Stimulated activated effector memory CD8-positive, alpha-beta T cell treated with anti-CD3 and anti-CD28 coated beads, Interleukin-12 subunit alpha, Interleukin-12 subunit beta, amount 100 ng/mL, for 72 hours (primary cell): ENCODE data around the gene SYCE3.

Experiments
- ATAC-seq: fragments of 150-1000 bp; cut with Tn5 transposase; 2 replicates; pipeline ENCODE4 v1.10.0; 2021
- DNase-seq, 2 donors: peaks; one replicate each; pipeline ENCODE4 v3.0.0; 2021 to 2022; ENCODE audit warnings: low spot score in 2 of 2
- H3K27ac Mint-ChIP-seq: one replicate; pipeline ENCODE4 v1.8.0; 2022; ENCODE audit warnings: mild to moderate bottlenecking, mixed read lengths
- H3K36me3 Mint-ChIP-seq: one replicate; pipeline ENCODE4 v1.8.0; 2022; ENCODE audit warnings: mild to moderate bottlenecking, mixed read lengths
- H3K4me1 Mint-ChIP-seq: one replicate; pipeline ENCODE4 v1.8.0; 2022; ENCODE audit warnings: mixed read lengths
- H3K4me3 Mint-ChIP-seq: one replicate; pipeline ENCODE4 v1.8.0; 2022; ENCODE audit warnings: mild to moderate bottlenecking, mixed read lengths
- H3K9me3 Mint-ChIP-seq: one replicate; pipeline ENCODE4 v1.8.0; 2022; ENCODE audit warnings: mixed read lengths

Gene SYCE3

GRCh38 chr22:50518606-50519005 lies 44.1 kb downstream of the SYCE3 start:
- H3K9me3 Mint-ChIP-seq, result no peaks in the 10 kb centered on the region
- ATAC-seq (no peak), DNase-seq (no peak)
- peaks cover 31% of the 10 kb centered on the region for H3K4me1 Mint-ChIP-seq
- no peak overlapping the region for H3K27ac Mint-ChIP-seq
- H3K36me3 Mint-ChIP-seq, result peaks cover 90% of the 10 kb centered on the region
- no peak overlapping the region for H3K4me3 Mint-ChIP-seq

- Mint-ChIP-seq H3K9me3 (no peaks in the 10 kb centered on the region), H3K36me3 (peaks cover 84% of the 10 kb centered on the region), H3K27ac (no peak overlapping the region), H3K4me1 (peaks cover 24% of the 10 kb centered on the region), H3K4me3 (no peak overlapping the region)
- DNase-seq, result no peak
- no peak for ATAC-seq
Measured at GRCh38 chr22:50517495-50518260, 45.0 kb downstream of the SYCE3 start.

GRCh38 chr22:50516891-50517290 lies 45.8 kb downstream of the SYCE3 start:
- Mint-ChIP-seq H3K4me3 (no peak overlapping the region), H3K36me3 (peaks cover 86% of the 10 kb centered on the region), H3K4me1 (peaks cover 30% of the 10 kb centered on the region), H3K9me3 (no peaks in the 10 kb centered on the region), H3K27ac (no peak overlapping the region)
- DNase-seq, result no peak
- no peak for ATAC-seq

- no peak for ATAC-seq
- peaks cover 86% of the 10 kb centered on the region for H3K36me3 Mint-ChIP-seq
- no peak overlapping the region for H3K27ac Mint-ChIP-seq
- peaks cover 30% of the 10 kb centered on the region for H3K4me1 Mint-ChIP-seq
- no peak overlapping the region for H3K4me3 Mint-ChIP-seq
- H3K9me3 Mint-ChIP-seq, result no peaks in the 10 kb centered on the region
- DNase-seq, result no peak
Measured at GRCh38 chr22:50516068-50516467, 46.7 kb downstream of the SYCE3 start.

GRCh38 chr22:50513175-50513574 lies 49.5 kb downstream of the SYCE3 start:
- DNase-seq (no peak), ATAC-seq (no peak)
- Mint-ChIP-seq H3K4me1 (peaks cover 44% of the 10 kb centered on the region), H3K4me3 (no peak overlapping the region), H3K36me3 (peaks cover 87% of the 10 kb centered on the region), H3K9me3 (no peaks in the 10 kb centered on the region), H3K27ac (no peak overlapping the region)

GRCh38 chr22:50508897-50509296 lies 53.8 kb downstream of the SYCE3 start:
- no peak for ATAC-seq
- H3K9me3 Mint-ChIP-seq, result no peaks in the 10 kb centered on the region
- H3K4me1 Mint-ChIP-seq, result peaks cover 32% of the 10 kb centered on the region
- peak overlapping the region; percentile 97 for H3K27ac Mint-ChIP-seq
- peaks cover 64% of the 10 kb centered on the region for H3K36me3 Mint-ChIP-seq
- no peak for DNase-seq
- peak overlapping the region; percentile 96 for H3K4me3 Mint-ChIP-seq

- DNase-seq (peak; percentile 99), ATAC-seq (peak; percentile 75)
- Mint-ChIP-seq H3K36me3 (peaks cover 64% of the 10 kb centered on the region), H3K4me3 (peak within 1 kb of the TSS; percentile 96), H3K4me1 (peaks cover 27% of the 10 kb centered on the region), H3K27ac (peak within 1 kb of the TSS; percentile 97), H3K9me3 (no peaks in the 10 kb centered on the region)
Measured at GRCh38 chr22:50507991-50508884, 54.5 kb downstream of the SYCE3 start, which contains the start of gene NCAPH2. Gene NCAPH2, plus strand, starts transcription at chr22:50508224. Its CDS starts 114 bp downstream, at chr22:50508338.

GRCh38 chr22:50507421-50507990 lies 55.2 kb downstream of the SYCE3 start, which contains the start of gene LMF2:
Gene LMF2, minus strand, starts transcription at chr22:50507702. Its CDS starts 27 bp downstream, at chr22:50507675.
- no peaks in the 10 kb centered on the region for H3K9me3 Mint-ChIP-seq
- H3K4me1 Mint-ChIP-seq, result peaks cover 26% of the 10 kb centered on the region
- H3K36me3 Mint-ChIP-seq, result peaks cover 63% of the 10 kb centered on the region
- H3K27ac Mint-ChIP-seq, result peak within 1 kb of the TSS; percentile 97
- DNase-seq, result peak; percentile 86 to 92
- ATAC-seq, result peak; percentile 82
- H3K4me3 Mint-ChIP-seq, result peak within 1 kb of the TSS; percentile 96

GRCh38 chr22:50506611-50507420 lies 55.9 kb downstream of the SYCE3 start:
- H3K9me3 Mint-ChIP-seq, result no peaks in the 10 kb centered on the region
- H3K4me1 Mint-ChIP-seq, result peaks cover 21% of the 10 kb centered on the region
- DNase-seq (peak in 1 of 2 donors; percentile 52), ATAC-seq (peak; percentile 1)
- peaks cover 56% of the 10 kb centered on the region for H3K36me3 Mint-ChIP-seq
- H3K27ac Mint-ChIP-seq, result peak overlapping the region; percentile 97
- peak overlapping the region; percentile 96 for H3K4me3 Mint-ChIP-seq

GRCh38 chr22:50505776-50506610 lies 56.7 kb downstream of the SYCE3 start:
- Mint-ChIP-seq H3K4me3 (peak overlapping the region; percentile 96), H3K36me3 (peaks cover 47% of the 10 kb centered on the region), H3K27ac (no peak overlapping the region), H3K9me3 (no peaks in the 10 kb centered on the region), H3K4me1 (peaks cover 21% of the 10 kb centered on the region)
- DNase-seq (peak in 1 of 2 donors; percentile 55), ATAC-seq (no peak)

- Mint-ChIP-seq H3K36me3 (peaks cover 41% of the 10 kb centered on the region), H3K4me1 (peaks cover 21% of the 10 kb centered on the region), H3K27ac (no peak overlapping the region), H3K9me3 (no peaks in the 10 kb centered on the region), H3K4me3 (peak overlapping the region; percentile 96)
- no peak for ATAC-seq
- no peak for DNase-seq
Measured at GRCh38 chr22:50505276-50505775, 57.4 kb downstream of the SYCE3 start.

GRCh38 chr22:50504369-50505211 lies 58.1 kb downstream of the SYCE3 start:
- H3K4me1 Mint-ChIP-seq, result peaks cover 18% of the 10 kb centered on the region
- ATAC-seq (no peak), DNase-seq (no peak)
- H3K9me3 Mint-ChIP-seq, result no peaks in the 10 kb centered on the region
- no peak overlapping the region for H3K27ac Mint-ChIP-seq
- H3K4me3 Mint-ChIP-seq, result no peak overlapping the region
- peaks cover 33% of the 10 kb centered on the region for H3K36me3 Mint-ChIP-seq
